ENCODE measurements around the gene SLC6A12. TPM values are rescaled to one million over a fixed set of nuclear protein-coding genes. Genes with fewer than 3 reads are reported as not detected.

SLC6A12 gene
- total RNA-seq, 1 experiment from 2014 or later, result 0.79 TPM

- H3K27me3 Mint-ChIP-seq (ENCODE audit: low read depth), result peaks cover 65% of the 10 kb centered on the region
- peak overlapping the region; percentile 36 for H3K4me3 Mint-ChIP-seq
- no peaks in the 10 kb centered on the region for H3K36me3 Mint-ChIP-seq
- no peak overlapping the region for H3K27ac Mint-ChIP-seq
- no peak for ATAC-seq
- peaks cover 9% of the 10 kb centered on the region for H3K9me3 Mint-ChIP-seq
- peaks cover 18% of the 10 kb centered on the region for H3K4me1 Mint-ChIP-seq
- DNase-seq (ENCODE audit: low spot score), result no peak
- CTCF ChIA-PET, result interaction anchor here (0.6 kb wide), 1 partner anchor 151 kb away, joined by 3 read pairs; no protein-coding TSS in a partner anchor
- POLR2A ChIA-PET, result no interaction called here
- TF ChIP-seq SP1 (CRISPR knock-in tag; conservative IDR thresholded peaks at IDR 0.05) (no peak), NFE2L1 (CRISPR knock-in tag; IDR thresholded peaks at IDR 0.05) (no peak), ZNF423 (CRISPR knock-in tag; IDR thresholded peaks at IDR 0.05) (no peak), AFF4 (CRISPR knock-in tag; IDR thresholded peaks at IDR 0.05; ENCODE audit: borderline replicate concordance) (no peak), E2F1 (CRISPR knock-in tag; IDR thresholded peaks at IDR 0.05) (no peak), USF2 (CRISPR knock-in tag; IDR thresholded peaks at IDR 0.05) (no peak), USF1 (CRISPR knock-in tag; IDR thresholded peaks at IDR 0.05) (no peak), TEAD1 (CRISPR knock-in tag; IDR thresholded peaks at IDR 0.05) (no peak), STAT6 (CRISPR knock-in tag; conservative IDR thresholded peaks at IDR 0.05; ENCODE audit: low read depth) (no peak)
- TF ChIP-seq, protein P1, sequence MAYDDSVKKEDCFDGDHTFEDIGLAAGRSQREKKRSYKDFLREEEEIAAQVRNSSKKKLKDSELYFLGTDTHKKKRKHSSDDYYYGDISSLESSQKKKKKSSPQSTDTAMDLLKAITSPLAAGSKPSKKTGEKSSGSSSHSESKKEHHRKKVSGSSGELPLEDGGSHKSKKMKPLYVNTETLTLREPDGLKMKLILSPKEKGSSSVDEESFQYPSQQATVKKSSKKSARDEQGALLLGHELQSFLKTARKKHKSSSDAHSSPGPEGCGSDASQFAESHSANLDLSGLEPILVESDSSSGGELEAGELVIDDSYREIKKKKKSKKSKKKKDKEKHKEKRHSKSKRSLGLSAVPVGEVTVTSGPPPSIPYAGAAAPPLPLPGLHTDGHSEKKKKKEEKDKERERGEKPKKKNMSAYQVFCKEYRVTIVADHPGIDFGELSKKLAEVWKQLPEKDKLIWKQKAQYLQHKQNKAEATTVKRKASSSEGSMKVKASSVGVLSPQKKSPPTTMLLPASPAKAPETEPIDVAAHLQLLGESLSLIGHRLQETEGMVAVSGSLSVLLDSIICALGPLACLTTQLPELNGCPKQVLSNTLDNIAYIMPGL (CRISPR knock-in tag; IDR thresholded peaks at IDR 0.05), result no peak
- TF ChIP-seq, protein P2, sequence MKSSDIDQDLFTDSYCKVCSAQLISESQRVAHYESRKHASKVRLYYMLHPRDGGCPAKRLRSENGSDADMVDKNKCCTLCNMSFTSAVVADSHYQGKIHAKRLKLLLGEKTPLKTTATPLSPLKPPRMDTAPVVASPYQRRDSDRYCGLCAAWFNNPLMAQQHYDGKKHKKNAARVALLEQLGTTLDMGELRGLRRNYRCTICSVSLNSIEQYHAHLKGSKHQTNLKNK (CRISPR knock-in tag; IDR thresholded peaks at IDR 0.05), result no peak
Observed at GRCh38 chr12:205026-205425, 8.9 kb downstream of the SLC6A12 start.

DNA sequence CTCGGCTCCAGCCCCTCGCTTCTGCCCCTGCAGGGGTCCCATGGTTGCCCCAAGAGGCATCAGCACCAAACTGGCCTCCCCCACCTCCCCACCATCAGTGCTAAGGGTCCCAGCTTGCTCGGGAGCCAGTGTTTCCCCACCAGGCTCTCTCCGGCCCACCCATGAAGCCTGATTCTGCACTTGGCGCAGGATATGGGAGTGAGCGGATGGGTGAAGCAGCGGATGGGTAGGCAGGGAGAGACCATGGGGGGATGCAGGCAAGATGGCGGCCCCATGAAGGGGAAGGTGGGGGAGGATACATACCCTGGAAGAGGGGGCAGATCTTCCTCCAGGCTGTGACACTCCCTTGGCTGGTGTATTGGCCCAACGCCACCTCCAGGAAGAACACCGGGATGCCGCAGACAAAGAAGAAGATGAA, 9.7 kb downstream of the SLC6A12 start:
- TF ChIP-seq JAZF1 (CRISPR knock-in tag; IDR thresholded peaks at IDR 0.05) (no peak), FOXP1 (CRISPR knock-in tag; IDR thresholded peaks at IDR 0.05; ENCODE audit: borderline replicate concordance) (peak; percentile 10; the same call in 1 of the 2 replicates)
- no peak for ATAC-seq
- H3K4me1 Mint-ChIP-seq, result peaks cover 23% of the 10 kb centered on the region
- H3K9me3 Mint-ChIP-seq, result peaks cover 9% of the 10 kb centered on the region
- peak overlapping the region; percentile 68 for H3K4me3 Mint-ChIP-seq
- POLR2A ChIA-PET, result no interaction called here
- H3K27me3 Mint-ChIP-seq (ENCODE audit: low read depth), result peaks cover 63% of the 10 kb centered on the region
- no peaks in the 10 kb centered on the region for H3K36me3 Mint-ChIP-seq
- no peak for DNase-seq (ENCODE audit: low spot score)
- H3K27ac Mint-ChIP-seq, result no peak overlapping the region
- CTCF ChIA-PET, result interaction anchor here (1.0 to 2.4 kb wide), 3 partner anchors 15 to 238 kb away, joined by 3 to 43 read pairs (median 7); no protein-coding TSS in a partner anchor
